ENCODE measurements around the gene C4orf50.

The C4orf50 gene

DNA sequence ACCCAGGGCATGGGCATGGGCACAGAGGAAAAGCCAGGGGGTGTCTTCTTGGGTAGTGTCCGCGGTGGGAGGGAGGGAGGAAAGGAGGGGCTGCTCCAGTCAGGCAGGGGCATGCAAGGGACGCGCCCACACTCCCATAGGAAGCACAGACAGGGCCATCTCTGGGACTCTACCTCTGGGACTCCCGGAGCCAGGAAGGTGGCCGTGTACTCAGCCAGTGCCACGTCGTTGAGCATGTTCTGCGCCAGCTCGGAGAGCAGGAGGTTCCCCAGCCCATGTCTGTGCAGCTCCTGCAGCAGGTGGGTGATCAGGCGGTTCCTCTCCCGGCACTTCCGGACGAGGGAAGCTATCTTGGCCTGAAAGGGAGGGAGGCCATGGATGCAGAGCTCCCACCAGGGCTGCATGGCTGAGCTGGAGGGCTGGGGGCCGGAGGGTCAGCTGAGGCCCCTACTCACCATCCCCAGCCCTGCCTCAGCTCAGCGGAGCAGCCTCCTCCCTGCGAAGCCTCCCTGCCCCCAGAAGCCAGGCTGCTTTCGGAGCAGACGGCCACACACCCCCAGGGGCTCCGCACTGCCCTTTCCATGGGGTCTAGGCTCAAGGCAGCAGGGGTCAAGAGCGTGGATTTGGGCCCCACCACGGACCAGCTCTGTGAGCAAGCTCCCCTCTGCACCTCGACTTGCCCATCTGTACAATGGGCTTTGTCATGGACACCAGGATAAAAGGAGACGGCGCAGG lies 44.6 kb downstream of the C4orf50 start:
- FAIRE-seq (no peak), DNase-seq (ENCODE audit: insufficient read length, low spot score) (no peak)

DNA sequence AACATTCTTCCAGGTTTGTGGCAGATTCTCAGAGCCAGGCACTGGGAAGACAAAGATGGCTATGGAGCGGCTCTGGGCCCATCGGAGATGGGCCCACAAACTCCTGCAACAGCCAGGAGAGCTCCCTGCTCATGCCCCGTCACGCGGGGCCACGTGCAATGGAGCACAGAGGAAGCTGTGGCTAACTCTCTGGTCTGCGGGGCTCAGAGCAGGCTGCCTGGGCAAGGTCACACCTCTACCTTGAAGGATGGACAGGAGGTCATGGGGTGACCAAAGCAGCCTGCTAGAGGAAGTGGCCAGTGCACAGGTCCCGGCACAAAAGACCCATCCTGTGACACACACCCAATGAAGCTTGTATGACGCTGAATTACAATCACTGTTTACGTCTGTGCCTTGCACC lies 45.2 kb downstream of the C4orf50 start:
- FAIRE-seq = no peak

DNA sequence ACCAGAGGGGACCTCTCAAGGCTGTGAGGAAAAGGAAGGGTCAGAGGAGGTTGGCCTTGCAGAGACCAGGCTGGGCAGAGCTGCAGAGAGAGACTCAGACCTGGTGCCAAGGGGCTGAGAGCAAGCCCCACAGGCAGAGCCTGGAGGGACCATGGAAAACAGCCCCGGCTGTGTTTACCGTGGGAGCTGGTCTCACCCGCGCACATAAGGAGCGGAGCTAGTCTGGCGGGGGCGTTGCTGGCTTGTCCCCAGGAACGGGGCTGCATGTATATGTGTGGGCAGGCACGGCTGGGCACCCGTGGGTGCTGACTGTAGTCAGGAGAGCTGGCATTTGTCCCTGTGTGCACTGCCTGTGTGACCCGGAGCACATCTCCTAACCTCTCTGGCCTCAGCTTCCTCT lies 45.7 kb downstream of the C4orf50 start:
- DNase-seq (ENCODE audit: insufficient read length, low spot score) (no peak), FAIRE-seq (no peak)

More for the DNA sequence above, 45.2 kb downstream of the C4orf50 start:
- DNase-seq (ENCODE audit: insufficient read length, low spot score) = no peak

DNA sequence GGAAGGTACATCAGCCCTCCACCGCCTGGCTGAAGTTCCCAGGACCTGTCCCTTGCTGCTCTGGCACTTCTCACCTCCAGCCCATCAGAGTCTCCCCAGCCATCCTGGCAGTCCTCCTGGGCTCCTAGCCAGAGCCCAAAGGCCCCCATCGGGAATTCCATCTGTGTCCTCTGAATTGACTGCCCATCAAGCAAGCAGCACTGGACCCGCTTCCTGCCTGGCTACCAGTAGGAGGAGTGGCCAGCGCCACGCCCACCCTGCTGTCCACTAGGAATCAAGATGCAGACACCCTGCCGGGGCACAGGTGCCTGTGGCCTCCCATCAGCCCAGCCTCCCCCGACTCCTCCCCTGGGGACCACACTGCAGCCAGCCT lies 47.2 kb downstream of the C4orf50 start:
- no peak for FAIRE-seq
- DNase-seq (ENCODE audit: insufficient read length, low spot score) = no peak

DNA sequence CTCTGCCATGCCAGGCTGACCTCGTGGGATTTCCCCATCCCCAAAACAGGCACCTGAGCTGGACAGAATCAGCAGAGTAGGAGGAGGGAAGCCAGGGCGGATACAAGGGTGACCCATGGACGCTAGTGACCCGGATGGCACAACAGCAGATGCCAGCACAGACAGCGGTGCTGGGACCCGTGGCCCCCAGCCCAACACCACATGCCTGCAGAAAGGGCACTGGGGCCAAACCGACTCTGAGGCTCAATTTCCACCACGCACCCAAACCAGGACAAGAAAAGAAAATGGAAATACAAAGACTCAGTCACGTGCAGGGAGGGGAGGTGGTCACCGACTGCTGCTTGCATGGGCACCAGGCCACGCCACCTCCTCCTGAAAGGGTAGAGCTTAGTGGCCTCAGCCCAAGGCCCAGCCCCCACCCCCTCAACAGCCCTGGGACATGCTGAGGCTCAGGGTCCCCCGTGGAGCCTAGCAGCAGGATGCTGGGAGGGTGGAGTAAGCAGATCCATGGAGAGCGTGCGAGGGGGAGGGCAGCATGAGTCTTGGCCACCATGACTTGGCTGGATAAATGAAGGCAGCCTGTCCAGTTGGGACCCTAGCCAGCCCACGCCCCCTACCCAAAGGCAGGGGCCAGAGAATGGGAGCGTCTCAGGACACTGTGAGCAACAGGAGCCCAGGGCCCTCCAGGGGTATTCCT lies 47.7 kb downstream of the C4orf50 start:
- DNase-seq (ENCODE audit: insufficient read length, low spot score) (no peak), FAIRE-seq (no peak)

DNA sequence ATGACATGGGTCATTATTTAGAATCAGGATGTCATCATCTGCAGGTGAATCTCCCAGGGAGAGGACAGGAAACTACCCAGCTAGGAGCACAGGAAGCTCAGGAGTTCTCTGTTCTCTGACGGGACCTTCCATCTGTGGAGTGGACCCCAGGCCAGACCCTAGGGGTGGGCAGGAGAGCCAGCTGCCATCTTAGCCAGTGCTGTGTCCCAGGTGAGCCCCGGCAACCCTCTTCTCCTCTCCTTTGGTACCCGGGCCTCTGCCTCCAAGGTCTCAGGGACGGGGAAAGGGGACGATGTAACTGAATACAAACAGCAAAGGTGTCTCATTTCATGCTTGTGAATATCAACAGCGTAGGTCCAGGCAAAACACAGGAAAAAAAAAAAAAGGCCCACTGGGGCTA lies 48.5 kb downstream of the C4orf50 start:
- DNase-seq (ENCODE audit: insufficient read length, low spot score) = no peak
- no peak for FAIRE-seq

DNA sequence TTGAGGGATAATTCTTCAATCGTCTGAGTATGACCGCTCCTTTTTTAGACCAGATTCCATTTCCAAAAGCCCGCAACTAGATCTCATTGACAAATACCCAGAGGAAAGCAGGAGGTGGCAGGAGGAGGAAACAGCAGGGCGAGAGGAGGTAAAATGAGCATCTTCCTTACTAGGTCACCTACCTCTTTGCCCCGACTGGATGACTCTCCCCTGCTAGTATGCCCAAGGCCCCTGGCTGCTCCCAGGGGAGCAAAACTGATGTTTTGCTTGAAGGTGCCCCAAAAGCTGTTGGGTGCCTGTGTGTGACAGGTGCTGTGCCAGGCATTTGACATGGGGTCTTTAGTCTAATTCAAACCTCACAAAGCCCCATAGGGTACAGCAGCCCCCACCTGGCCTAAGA lies 48.9 kb downstream of the C4orf50 start:
- FAIRE-seq = no peak
- DNase-seq (ENCODE audit: insufficient read length, low spot score) = no peak

DNA sequence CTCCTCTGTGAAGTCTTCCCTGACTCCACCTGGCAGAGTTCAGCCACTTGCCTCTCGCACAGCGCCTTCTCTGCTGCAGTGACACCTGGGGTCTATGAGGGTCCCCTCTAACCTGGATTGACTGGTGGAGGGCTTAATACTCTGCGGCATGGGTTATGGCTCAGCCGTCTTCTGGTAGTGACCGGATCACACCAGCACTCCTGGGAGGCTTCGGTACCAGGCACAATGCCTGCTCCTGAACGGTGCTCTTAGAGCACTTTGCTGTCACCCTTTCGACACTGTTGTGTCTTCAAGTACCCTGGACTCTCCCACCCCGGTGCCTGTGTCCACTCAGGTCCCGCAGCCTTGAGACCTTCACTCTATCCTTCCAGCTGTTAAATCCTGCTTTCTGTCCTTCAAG lies 50.0 kb downstream of the C4orf50 start:
- DNase-seq (ENCODE audit: insufficient read length, low spot score) (no peak), FAIRE-seq (no peak)

DNA sequence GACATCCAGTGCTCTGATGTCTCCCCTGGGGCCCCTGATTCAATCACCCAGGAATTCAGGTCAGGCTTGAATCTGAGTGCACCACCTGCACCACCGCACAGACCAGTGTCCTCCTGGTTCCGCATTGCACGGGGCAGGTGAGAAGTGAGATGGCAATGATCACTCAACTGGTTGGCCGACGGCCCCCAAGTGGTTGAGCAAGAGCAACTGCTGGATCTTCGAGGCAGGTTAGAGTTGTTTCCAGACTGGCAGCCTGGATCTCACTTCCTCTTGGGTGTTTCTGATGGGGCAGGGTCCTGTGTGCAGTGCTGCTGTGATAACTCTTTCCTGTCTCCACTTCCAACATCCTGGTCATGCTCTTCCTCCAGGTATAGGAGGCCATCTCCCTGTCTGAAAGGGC lies 50.4 kb downstream of the C4orf50 start:
- FAIRE-seq (no peak), DNase-seq (ENCODE audit: insufficient read length, low spot score) (no peak)

DNA sequence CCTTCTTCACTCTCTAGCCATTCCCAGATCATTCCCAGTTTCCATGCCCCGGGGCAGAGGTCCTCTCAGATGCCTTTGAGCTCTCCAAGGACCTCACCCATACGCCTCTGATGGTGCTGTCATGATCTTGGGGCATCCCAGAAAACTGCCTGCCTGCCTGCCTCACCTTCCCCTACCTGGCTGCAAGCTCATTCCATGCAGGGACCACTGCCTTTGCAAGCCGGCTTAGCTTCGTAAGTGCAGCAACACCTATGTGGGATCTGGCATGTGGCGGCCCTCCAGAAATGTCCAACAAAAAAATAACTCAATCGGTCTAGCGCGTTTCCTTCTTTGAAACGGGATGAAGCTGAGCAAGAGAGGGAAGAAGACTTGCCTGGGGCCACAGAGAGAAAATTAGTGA lies 53.0 kb downstream of the C4orf50 start:
- FAIRE-seq = no peak
- DNase-seq (ENCODE audit: insufficient read length, low spot score) = no peak

DNA sequence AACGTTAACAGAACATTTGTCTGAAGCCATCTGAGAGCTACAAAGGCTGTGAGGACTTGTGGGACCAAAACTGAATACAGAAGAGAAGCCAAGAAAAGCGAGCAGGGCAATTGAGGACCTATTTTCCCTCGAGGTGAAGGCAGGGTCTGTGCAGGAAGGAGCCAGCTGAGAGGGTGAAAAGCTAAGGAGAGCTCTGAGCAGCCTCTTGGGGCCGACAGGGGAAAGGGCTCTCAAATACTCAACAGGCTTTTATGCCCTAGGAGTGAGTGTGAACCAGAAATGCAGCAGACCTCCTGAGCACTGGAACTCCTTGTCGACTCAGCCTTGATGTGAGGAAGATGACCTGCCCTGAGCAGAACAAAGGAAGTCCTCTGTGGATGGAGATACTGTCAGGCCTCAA lies 54.2 kb downstream of the C4orf50 start:
- FAIRE-seq (no peak), DNase-seq (ENCODE audit: insufficient read length, low spot score) (no peak)

DNA sequence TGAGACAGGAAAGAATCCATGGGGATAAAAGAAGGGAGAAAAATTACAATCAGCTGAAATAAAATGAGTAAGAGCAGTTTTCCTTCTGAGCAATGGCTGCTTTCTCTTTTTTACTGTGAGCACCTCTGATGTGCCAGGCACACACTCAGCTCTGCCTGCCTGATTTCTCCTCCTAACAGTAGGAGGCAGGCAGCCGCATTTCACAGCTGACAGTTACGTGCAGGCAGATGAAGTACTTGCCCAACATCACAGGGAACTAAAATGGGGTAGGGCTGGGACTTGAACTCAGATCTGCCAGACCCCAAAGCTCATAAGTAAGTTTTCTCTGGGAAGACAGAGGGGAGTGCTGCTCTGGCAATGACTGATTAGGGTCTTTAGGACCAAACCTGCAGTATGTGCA lies 54.6 kb downstream of the C4orf50 start:
- no peak for DNase-seq (ENCODE audit: insufficient read length, low spot score)
- FAIRE-seq = no peak

DNA sequence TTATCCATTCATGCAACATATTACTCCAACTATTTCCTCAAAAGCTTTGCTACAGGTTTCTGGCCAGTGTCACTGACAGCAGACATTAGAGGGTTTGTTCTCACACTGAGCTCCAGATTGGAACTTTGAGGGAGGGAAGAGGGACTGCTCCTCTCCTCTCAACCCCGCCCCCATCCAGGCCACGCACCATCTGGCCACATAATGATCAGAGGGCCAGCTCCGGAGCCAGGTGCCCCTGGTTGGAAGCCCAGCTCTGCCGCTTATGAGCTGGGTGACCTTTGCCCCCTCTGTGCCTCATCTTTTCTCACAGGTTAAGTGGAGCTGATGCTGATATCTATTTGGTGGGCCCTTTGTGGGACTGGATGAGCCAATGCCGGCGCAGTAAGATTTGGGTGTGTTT lies 55.8 kb downstream of the C4orf50 start:
- DNase-seq (ENCODE audit: insufficient read length, low spot score) (no peak), FAIRE-seq (no peak)

DNA sequence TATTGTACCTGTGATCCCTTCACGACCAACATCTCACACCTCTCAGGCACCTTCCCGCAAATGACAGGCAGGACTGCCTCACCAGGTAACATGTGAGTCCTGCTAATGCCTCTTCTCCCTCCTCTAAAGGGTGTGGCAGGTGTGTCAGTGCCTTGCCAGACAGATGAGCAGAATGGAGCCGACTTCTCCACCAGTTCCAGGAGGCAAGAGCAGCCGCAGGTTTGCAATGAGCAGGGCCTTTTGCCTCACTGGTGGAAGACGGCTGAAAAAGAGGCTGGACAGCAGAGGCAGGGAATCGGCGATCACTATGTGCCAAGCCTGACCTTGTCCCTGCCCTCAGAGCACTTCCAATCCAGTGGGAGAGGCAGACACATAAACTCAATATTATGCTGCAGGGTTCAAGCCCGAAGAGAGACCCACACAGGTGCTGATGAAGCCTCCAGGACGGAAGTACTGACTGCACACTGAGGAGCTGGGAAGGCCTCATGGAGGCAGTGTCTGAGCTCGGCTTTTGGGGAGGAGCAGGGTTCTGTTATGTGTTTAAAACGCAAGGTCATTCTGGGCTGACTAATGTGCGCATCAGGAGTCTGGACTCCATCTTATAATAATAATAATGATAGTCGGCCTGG lies 57.9 kb downstream of the C4orf50 start:
- no peak for FAIRE-seq
- DNase-seq (ENCODE audit: insufficient read length, low spot score) = no peak

DNA sequence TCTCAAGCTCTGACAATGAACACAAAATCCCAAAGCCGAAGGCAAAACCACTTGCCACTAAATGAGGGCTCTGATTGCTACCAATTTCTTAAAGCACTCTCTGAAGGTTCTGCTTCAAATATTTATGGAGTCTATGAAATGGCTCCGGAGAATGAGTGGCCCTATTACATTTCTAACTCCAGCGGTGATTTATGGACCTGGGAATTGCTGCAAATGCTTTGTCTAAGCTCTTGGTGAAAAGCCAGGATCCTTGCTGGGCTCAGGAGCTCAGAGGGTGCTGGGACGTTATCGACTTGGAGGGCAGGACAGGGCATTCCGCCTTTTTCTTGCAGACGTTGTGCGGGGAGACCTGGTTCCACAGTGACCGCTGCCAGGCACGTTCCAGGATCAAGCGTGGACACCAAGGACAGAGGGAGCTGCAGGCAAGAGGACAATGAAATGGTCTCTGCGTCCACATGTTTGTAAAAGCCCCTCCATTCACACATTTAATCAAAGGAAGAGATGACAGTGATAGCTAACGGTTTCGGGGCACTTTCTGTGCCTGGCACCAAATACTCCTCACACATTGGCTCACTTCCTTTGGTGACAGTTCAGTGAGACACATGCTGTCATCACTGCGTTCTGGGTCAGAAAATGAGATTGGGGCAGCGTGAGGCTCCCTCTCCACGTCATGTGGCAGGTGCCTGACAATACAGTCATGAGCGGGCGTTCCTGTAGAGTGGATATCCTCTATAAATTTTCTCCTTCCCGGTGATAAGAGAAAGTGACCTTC lies 58.8 kb downstream of the C4orf50 start:
- DNase-seq (ENCODE audit: insufficient read length, low spot score) = no peak
- no peak for FAIRE-seq

DNA sequence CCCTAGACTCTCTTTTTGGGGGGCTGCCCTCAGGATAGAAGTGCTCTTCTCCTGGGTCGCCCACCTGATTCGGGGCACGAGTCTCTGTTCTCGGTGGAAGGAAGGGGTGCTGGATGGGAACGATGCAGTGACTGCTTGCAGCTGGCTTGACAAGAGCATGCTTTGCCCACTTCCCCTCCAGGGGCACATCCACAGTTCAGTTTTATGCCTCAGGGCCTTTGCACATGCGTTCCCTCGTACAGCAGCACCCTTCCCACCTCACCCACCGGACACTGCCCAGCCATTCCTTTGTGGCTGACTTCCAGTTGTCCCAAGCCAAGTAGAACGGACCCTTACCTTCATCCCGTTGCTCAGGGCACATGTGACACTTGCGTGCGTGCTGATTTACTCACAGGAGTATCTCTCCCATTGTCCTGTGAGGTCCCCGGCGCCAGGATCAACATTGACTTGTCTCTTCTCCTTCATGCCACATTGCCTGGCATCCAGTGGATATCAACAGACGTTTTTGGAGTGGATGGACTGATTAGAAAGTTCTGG lies 60.0 kb downstream of the C4orf50 start:
- FAIRE-seq = no peak
- DNase-seq (ENCODE audit: insufficient read length, low spot score) = no peak

DNA sequence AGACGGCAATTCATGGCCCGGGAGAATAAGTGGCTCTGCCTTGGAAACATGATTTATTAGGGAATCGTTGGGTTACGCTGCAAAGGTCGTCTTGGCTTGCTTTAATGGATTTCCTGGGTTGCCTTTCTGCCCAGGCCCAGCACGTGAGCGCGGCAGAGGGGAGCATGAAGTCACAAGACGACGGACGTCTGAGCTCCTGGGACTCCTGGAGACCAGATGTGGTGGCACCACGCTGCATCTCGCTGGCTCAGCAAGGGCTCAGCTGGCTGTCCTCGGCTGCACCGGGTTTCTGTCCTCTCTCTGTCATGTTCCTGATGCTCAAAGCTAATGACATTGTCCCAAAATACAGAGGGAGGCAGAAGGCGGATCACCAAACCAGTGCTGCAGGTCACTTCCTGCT lies 61.2 kb downstream of the C4orf50 start:
- FAIRE-seq = no peak
- no peak for DNase-seq (ENCODE audit: insufficient read length, low spot score)

DNA sequence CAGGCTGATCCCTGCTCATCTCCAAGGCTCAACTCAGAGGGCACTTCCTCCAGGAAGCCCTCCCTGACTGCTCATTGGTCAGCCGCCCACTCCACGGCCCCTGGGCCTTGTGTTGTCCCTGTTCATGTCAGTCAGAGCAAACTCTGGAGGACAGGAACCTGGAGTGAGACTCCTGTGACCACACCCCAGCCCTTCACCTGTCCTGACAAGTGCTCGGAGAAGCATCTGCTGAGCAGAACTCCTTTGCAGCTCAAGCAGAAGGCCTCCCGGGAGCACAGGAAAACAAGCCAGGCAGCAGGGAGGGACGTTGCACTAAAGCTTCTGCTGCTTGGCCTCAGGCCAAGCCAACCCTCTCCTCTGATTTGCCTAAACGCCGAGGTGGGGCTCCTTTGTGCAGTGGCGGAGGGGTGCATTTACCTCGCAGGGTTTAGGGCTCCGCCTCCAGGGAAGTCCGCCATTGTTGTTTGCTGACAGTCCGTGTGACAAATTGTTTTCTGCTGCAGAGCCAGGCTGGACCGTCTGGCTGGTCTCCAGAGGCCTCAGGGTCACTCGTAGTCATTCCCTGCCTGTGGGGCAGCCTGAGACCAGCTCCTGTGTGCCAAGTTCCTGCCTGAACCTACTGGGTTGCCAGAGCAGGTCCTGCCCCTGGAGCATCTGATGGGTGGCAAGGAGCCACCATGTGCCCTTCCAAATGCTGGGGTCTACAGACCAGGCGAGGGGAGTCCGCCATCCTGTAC lies 61.8 kb downstream of the C4orf50 start:
- DNase-seq (ENCODE audit: insufficient read length, low spot score) (no peak), FAIRE-seq (no peak)

DNA sequence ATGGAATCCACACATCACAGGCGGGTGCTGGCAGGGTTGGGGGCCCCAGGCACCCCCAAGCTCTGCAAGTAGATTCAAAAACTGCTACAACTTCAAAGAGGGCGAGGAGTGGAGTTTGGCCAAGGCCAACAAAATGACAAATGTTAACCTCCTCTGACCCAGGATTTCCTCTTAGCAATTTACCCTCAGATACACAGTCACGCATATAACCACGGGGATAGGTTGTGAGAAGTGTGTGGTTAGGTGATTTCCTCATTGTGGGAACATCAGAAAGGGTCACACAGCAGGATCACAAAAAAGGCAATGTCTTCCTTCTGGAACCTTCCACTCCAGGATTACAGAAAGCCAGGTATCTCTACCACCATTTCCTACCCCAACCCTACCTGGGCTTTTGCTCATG lies 62.4 kb downstream of the C4orf50 start:
- no peak for DNase-seq (ENCODE audit: insufficient read length, low spot score)
- FAIRE-seq = no peak

DNA sequence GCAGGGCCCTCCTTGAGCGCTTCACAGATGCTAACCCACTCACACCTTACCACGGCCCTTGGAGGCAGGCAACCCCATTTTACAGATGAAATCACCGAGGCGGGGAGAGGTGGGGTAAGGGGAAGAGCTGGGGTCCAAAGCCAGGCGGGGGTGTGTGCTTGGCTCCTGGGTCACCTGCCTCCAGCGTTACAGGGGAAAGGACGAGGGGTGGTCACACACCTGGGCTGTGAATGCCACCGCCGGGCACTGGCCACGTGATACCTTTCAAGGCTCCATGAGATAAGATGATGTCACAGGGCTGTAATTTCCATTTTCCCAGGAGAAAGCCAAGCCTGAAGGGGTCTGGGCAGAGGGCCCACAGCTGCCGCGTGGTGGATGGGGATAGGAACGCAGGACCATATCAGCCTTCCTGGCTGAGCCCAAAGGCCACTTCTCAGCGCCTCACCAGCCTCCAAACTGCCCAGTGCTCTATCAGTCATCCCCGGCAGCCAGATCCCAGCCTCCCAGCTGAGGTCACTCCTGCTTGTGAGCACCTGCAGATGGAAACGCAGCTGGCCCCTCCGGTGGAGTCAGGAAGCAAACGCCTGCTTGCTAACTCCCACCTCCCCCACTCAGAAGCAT lies 62.9 kb downstream of the C4orf50 start:
- DNase-seq (ENCODE audit: insufficient read length, low spot score) (no peak), FAIRE-seq (no peak)

Measured in GM19239 (cell line).